Measurements from ENCODE around the gene GMPPA. TPM values are rescaled to one million over a fixed set of nuclear protein-coding genes. Genes with fewer than 3 reads are reported as not detected.

GMPPA gene
- total RNA-seq, 1 donor from 2014 or later = 30.2 TPM

GRCh38 chr2:219453671-219454590 lies 44.8 kb upstream of the GMPPA start:
- H3K9me3 Mint-ChIP-seq (ENCODE audit: unreplicated experiment) = no peaks in the 10 kb centered on the region
- TF ChIP-seq CTCF (IDR thresholded peaks at IDR 0.05; ENCODE audit: unreplicated experiment) = no peak
- H3K4me1 Mint-ChIP-seq (ENCODE audit: unreplicated experiment) = no peaks in the 10 kb centered on the region
- no peak for DNase-seq (ENCODE audit: low spot score)
- H3K27me3 Mint-ChIP-seq (ENCODE audit: unreplicated experiment) = peaks cover 19% of the 10 kb centered on the region
- no peak overlapping the region for H3K27ac Mint-ChIP-seq (ENCODE audit: unreplicated experiment)
- H3K36me3 Mint-ChIP-seq (ENCODE audit: low read depth, unreplicated experiment) = peaks cover 4% of the 10 kb centered on the region
- H3K4me3 Mint-ChIP-seq (ENCODE audit: unreplicated experiment) = no peak overlapping the region

GRCh38 chr2:219455581-219455980 lies 43.1 kb upstream of the GMPPA start:
- no peaks in the 10 kb centered on the region for H3K36me3 Mint-ChIP-seq (ENCODE audit: low read depth, unreplicated experiment)
- peaks cover 2% of the 10 kb centered on the region for H3K4me1 Mint-ChIP-seq (ENCODE audit: unreplicated experiment)
- no peak for TF ChIP-seq CTCF (IDR thresholded peaks at IDR 0.05; ENCODE audit: unreplicated experiment)
- H3K9me3 Mint-ChIP-seq (ENCODE audit: unreplicated experiment) = no peaks in the 10 kb centered on the region
- H3K4me3 Mint-ChIP-seq (ENCODE audit: unreplicated experiment) = no peak overlapping the region
- no peak overlapping the region for H3K27ac Mint-ChIP-seq (ENCODE audit: unreplicated experiment)
- no peak for DNase-seq (ENCODE audit: low spot score)
- H3K27me3 Mint-ChIP-seq (ENCODE audit: unreplicated experiment) = peaks cover 14% of the 10 kb centered on the region

GRCh38 chr2:219457784-219458369 lies 40.8 kb upstream of the GMPPA start:
- DNase-seq (ENCODE audit: low spot score) = no peak

GRCh38 chr2:219458996-219459395 lies 39.7 kb upstream of the GMPPA start:
- no peak for DNase-seq (ENCODE audit: low spot score)
- H3K36me3 Mint-ChIP-seq (ENCODE audit: low read depth, unreplicated experiment) = no peaks in the 10 kb centered on the region
- TF ChIP-seq CTCF (IDR thresholded peaks at IDR 0.05; ENCODE audit: unreplicated experiment) = no peak
- H3K27ac Mint-ChIP-seq (ENCODE audit: unreplicated experiment) = no peak overlapping the region
- peaks cover 2% of the 10 kb centered on the region for H3K4me1 Mint-ChIP-seq (ENCODE audit: unreplicated experiment)
- no peak overlapping the region for H3K4me3 Mint-ChIP-seq (ENCODE audit: unreplicated experiment)
- peaks cover 15% of the 10 kb centered on the region for H3K27me3 Mint-ChIP-seq (ENCODE audit: unreplicated experiment)
- no peaks in the 10 kb centered on the region for H3K9me3 Mint-ChIP-seq (ENCODE audit: unreplicated experiment)

More at GRCh38 chr2:219457784-219458369, 40.8 kb upstream of the GMPPA start:
- Mint-ChIP-seq H3K27me3 (ENCODE audit: unreplicated experiment) (peaks cover 16% of the 10 kb centered on the region), H3K4me3 (ENCODE audit: unreplicated experiment) (no peak overlapping the region), H3K4me1 (ENCODE audit: unreplicated experiment) (peaks cover 2% of the 10 kb centered on the region), H3K9me3 (ENCODE audit: unreplicated experiment) (no peaks in the 10 kb centered on the region), H3K36me3 (ENCODE audit: low read depth, unreplicated experiment) (no peaks in the 10 kb centered on the region), H3K27ac (ENCODE audit: unreplicated experiment) (no peak overlapping the region)
- TF ChIP-seq CTCF (IDR thresholded peaks at IDR 0.05; ENCODE audit: unreplicated experiment) = no peak
